ENCODE measurements around the gene CDCA8.

DNA sequence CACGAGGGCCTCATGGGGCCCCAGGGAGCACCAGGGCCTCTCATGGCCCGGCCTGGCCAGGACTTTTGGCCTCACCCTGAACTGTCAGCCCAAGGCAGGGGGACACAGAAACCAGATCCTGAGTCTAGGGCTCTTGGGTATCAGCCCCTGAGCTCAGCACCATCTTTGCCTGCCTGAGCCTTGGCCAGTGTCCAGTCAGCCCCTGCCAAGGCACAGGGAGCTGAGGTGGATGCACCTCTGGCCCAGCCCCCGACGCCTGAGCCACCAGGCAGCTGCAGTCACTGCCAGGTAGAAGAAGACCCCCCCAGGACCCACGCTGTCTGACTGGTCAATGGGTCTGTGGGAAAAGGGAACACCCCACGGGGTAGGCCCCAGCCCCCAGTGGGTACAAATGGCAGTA lies 25.3 kb downstream of the CDCA8 start:
- TF ChIP-seq, protein P1, sequence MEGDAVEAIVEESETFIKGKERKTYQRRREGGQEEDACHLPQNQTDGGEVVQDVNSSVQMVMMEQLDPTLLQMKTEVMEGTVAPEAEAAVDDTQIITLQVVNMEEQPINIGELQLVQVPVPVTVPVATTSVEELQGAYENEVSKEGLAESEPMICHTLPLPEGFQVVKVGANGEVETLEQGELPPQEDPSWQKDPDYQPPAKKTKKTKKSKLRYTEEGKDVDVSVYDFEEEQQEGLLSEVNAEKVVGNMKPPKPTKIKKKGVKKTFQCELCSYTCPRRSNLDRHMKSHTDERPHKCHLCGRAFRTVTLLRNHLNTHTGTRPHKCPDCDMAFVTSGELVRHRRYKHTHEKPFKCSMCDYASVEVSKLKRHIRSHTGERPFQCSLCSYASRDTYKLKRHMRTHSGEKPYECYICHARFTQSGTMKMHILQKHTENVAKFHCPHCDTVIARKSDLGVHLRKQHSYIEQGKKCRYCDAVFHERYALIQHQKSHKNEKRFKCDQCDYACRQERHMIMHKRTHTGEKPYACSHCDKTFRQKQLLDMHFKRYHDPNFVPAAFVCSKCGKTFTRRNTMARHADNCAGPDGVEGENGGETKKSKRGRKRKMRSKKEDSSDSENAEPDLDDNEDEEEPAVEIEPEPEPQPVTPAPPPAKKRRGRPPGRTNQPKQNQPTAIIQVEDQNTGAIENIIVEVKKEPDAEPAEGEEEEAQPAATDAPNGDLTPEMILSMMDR (IDR thresholded peaks at IDR 0.05; ENCODE audit: insufficient read depth, low read length, poor library complexity, severe bottlenecking): no peak
- TF ChIP-seq EZH2phosphoT487 (conservative IDR thresholded peaks at IDR 0.05; ENCODE audit: low read length): no peak
